AG10803 (cell line): ENCODE measurements around the gene RIMS4.
"Not testable (repeated sequence)": the region's sequence is repeated elsewhere in the genome, so short reads cannot be mapped to it uniquely, and the experiment has no call there.

ENCODE experiments used
- DNase-seq: peaks from one replicate; pipeline ENCODE4 v3.0.0; 2010; ENCODE audit warnings: low read depth
- H3K4me3 ChIP-seq: 2 replicates; pipeline ENCODE4 v1.5.1; 2011; ENCODE audit warnings: mild to moderate bottlenecking, low read length, control low read depth
- CTCF ChIP-seq: conservative IDR thresholded peaks from 2 replicates; pipeline ENCODE4 v1.5.1; 2011; ENCODE audit warnings: mild to moderate bottlenecking, low read length, control low read depth, inconsistent platforms

RIMS4 gene

GRCh38 chr20:44768854-44769480 is 41.4 kb downstream of the RIMS4 start:
- H3K4me3 ChIP-seq: no peak overlapping the region
- TF ChIP-seq CTCF: no peak
- DNase-seq: no peak

GRCh38 chr20:44768256-44768655 is 42.1 kb downstream of the RIMS4 start:
- TF ChIP-seq CTCF: no peak
- DNase-seq: no peak
- H3K4me3 ChIP-seq: no peak overlapping the region

DNA sequence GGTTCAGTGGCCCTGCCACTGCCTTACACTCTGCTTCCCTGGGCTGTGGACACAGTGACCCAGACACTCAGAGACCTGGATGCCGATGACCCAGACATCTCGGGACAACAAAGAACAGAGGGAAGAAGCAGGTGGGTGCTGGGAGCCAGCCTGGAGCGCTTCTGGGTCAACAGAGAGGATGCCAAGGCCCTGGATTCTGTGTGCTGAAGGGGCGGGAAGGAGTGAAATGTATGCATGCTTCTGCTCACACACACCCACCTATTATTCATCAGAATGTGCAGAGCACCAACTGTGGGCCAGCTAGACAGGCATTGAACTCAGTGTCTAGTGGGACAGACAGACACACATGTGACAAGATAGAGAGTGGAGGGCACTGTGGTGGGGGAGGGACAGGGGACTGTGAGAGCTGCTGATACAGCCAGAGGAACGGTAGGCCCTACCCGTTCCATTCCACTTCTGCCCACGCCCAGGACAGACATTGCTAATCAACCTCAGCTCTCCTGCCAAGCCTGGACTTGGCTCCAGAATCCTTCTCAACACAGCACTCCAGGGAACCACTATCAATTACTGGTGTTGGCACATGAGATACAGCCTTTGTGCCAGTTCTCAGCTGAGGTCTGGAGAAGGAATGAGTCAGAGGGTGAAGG is 44.5 kb downstream of the RIMS4 start:
- H3K4me3 ChIP-seq: no peak overlapping the region
- no peak for TF ChIP-seq CTCF
- DNase-seq: no peak

GRCh38 chr20:44765091-44765490 is 45.3 kb downstream of the RIMS4 start:
- no peak for DNase-seq
- TF ChIP-seq CTCF: no peak
- no peak overlapping the region for H3K4me3 ChIP-seq

GRCh38 chr20:44763798-44764197 is 46.5 kb downstream of the RIMS4 start:
- not testable (repeated sequence) for H3K4me3 ChIP-seq, DNase-seq

GRCh38 chr20:44762466-44763140 is 47.7 kb downstream of the RIMS4 start:
- H3K4me3 ChIP-seq: no peak overlapping the region
- no peak for TF ChIP-seq CTCF

GRCh38 chr20:44761423-44761822 is 48.9 kb downstream of the RIMS4 start:
- no peak for TF ChIP-seq CTCF
- no peak for DNase-seq
- no peak overlapping the region for H3K4me3 ChIP-seq

More at GRCh38 chr20:44762466-44763140, 47.7 kb downstream of the RIMS4 start:
- DNase-seq: no peak
